Pancreas (tissue), 10 donors: ENCODE measurements around the gene AP4S1. TPM values are rescaled to one million over a fixed set of nuclear protein-coding genes. Genes with fewer than 3 reads are reported as not detected.

ENCODE experiments used
- ATAC-seq, 4 donors: fragments of 200-7000 bp; cut with Tn5 transposase; one replicate each; pipeline versions ENCODE4 v1.8.0 to v1.9.1; 2020; ENCODE audit warnings: mild to moderate bottlenecking in 4 of 4, moderate library complexity in 4 of 4
- DNase-seq, 6 donors: peaks; one replicate each; pipeline ENCODE4 v3.0.0-alpha.2; 2020
- FAIRE-seq: peaks from 2 replicates; lab custom pipeline; 2012; peaks lifted over from hg19 to GRCh38; lab: Jason Lieb, UNC
- H3K27ac ChIP-seq, 4 donors: fragments of 200-600 bp; sonication (generic); 1 replicate in 3 of 4; 2 replicates in 1 of 4; pipeline versions ENCODE4 v1.5.0 to v1.8.0; 2020
- H3K27me3 ChIP-seq, 4 donors: fragments of 200-600 bp; one replicate each; pipeline ENCODE4 v1.8.0; 2021
- H3K36me3 ChIP-seq, 3 donors: fragments of 200-600 bp; sonication (generic) in 1 of 3; one replicate each; pipeline versions ENCODE4 v1.5.0 to v1.8.0; 2020 to 2021
- H3K4me1 ChIP-seq, 3 donors: fragments of 200-600 bp; one replicate each; pipeline ENCODE4 v1.8.0; 2021
- H3K4me3 ChIP-seq, 4 donors: fragments of 200-600 bp; sonication (generic) in 2 of 4; one replicate each; pipeline versions ENCODE4 v1.5.0 to v1.8.0; 2020 to 2021
- H3K9me3 ChIP-seq, 4 donors: fragments of 200-600 bp; one replicate each; pipeline ENCODE4 v1.8.0; 2021
- CTCF ChIP-seq, 4 donors: fragments of 200-600 bp; sonication (generic) in 3 of 4; IDR thresholded peaks; one replicate each; pipeline versions ENCODE4 v1.5.0 to v1.8.0; 2021; ENCODE audit warnings: antibody characterized with exemption in 4 of 4
- whole genome bisulfite sequencing, 2 donors: extraction: QIAGEN DNeasy Blood & Tissue Kit; methylation state at CpG; one replicate each; pipeline ENCODE4 v1.1.7; 2013; 5-methylcytosine and 5-hydroxymethylcytosine counted together
- intact Hi-C, 3 donors: fragments of 100-400 bp; cut with DNase I; formaldehyde crosslinking; loops; one replicate each; pipeline versions ENCODE4 v1.11.1 to v1.14.2; 2022
- microRNA-seq, 2 donors: library from miRNA; unstranded; fragments of <30 nt; microRNA quantifications; one replicate each; pipeline versions ENCODE4 to v1.1.0, GENCODE V29; 2019 to 2020
- polyA plus RNA-seq, 2 donors: library from polyadenylated mRNA; stranded (reverse); fragments of 200-250 nt; gene quantifications; one replicate each; pipeline ENCODE4 v1.2.3, GENCODE V29; 2013
- total RNA-seq, 6 donors: library from RNA; stranded (reverse); fragmentation: NEBNext Ultra II Directional in 4 of 6; extraction: Animal tissue kit (Norgen Biotek cat#: 25700) in 4 of 6; gene quantifications; one replicate each; pipeline versions ENCODE4 v1.2.1 to v1.2.4, GENCODE V29; 2021 to 2023
- donor health status: healthy with polysubstance abuse.
- donor health status: DM: no; HTN: no; CAD: no; lungs with moderate emphysema.
- donor health status: DM: no; HTN: no; CAD: no.
- donor health status: control.
- donor health status: control.
- donor health status: Bipolar disorder and iron deficiency.
- donor health status: DM: yes; HTN: yes; CAD: no.
- donor health status: DM: no; HTN: no; CAD: no.
- donor health status: DM: no; HTN: no; CAD: no.
- donor health status: DM: yes; HTN: yes; CAD: no.

AP4S1 gene
- total and polyA plus RNA-seq, 8 donors = 2.8 to 5.6 (median 4.4) TPM

- FAIRE-seq (no peak), ATAC-seq (no peak), DNase-seq (no peak)
- H3K27ac ChIP-seq = no peak overlapping the region
- no peak overlapping the region for H3K4me3 ChIP-seq
- no peaks in the 10 kb centered on the region for H3K4me1 ChIP-seq
- 98 to 99% methylated on average over 12 of the region's 12 CpGs for WGBS, 2 donors
- peaks cover 6 to 71% (median 25%) of the 10 kb centered on the region in 3 donors for H3K36me3 ChIP-seq
- TF ChIP-seq CTCF (IDR thresholded peaks at IDR 0.05) = no peak
- intact Hi-C loops = no loop called here
- no peaks in the 10 kb centered on the region for H3K27me3 ChIP-seq
- no peaks in the 10 kb centered on the region for H3K9me3 ChIP-seq
Observed at GRCh38 chr14:31137214-31137889, 111.9 kb downstream of the AP4S1 start.

- no peak for TF ChIP-seq CTCF (IDR thresholded peaks at IDR 0.05)
- peaks cover 6 to 65% (median 25%) of the 10 kb centered on the region in 3 donors for H3K36me3 ChIP-seq
- 90% methylated on average over 2 of the region's 2 CpGs for WGBS, 2 donors
- DNase-seq (no peak), ATAC-seq (no peak), FAIRE-seq (no peak)
- intact Hi-C loops = no loop called here
- no peak overlapping the region for H3K27ac ChIP-seq
- H3K9me3 ChIP-seq = no peaks in the 10 kb centered on the region
- H3K4me1 ChIP-seq = no peaks in the 10 kb centered on the region
- no peak overlapping the region for H3K4me3 ChIP-seq
- no peaks in the 10 kb centered on the region for H3K27me3 ChIP-seq
Observed at GRCh38 chr14:31138301-31138700, 112.9 kb downstream of the AP4S1 start.

GRCh38 chr14:31139301-31139847, 113.9 kb downstream of the AP4S1 start:
- no peak for FAIRE-seq
- TF ChIP-seq CTCF (IDR thresholded peaks at IDR 0.05) = no peak

GRCh38 chr14:31142455-31143087, 117.1 kb downstream of the AP4S1 start:
- no peaks in the 10 kb centered on the region for H3K9me3 ChIP-seq
- WGBS, 2 donors = 90 to 94% methylated on average over 11 of the region's 11 CpGs
- intact Hi-C loops = no loop called here
- no peak for DNase-seq
- H3K4me3 ChIP-seq = no peak overlapping the region
- TF ChIP-seq CTCF (IDR thresholded peaks at IDR 0.05) = no peak
- H3K27me3 ChIP-seq = no peaks in the 10 kb centered on the region
- no peak overlapping the region for H3K27ac ChIP-seq
- H3K4me1 ChIP-seq = no peaks in the 10 kb centered on the region
- peaks cover 3 to 65% (median 20%) of the 10 kb centered on the region in 3 donors for H3K36me3 ChIP-seq
- no peak for FAIRE-seq
- no peak for ATAC-seq

More at GRCh38 chr14:31139301-31139847, 113.9 kb downstream of the AP4S1 start:
- Histone ChIP-seq H3K27me3 (no peaks in the 10 kb centered on the region), H3K4me1 (no peaks in the 10 kb centered on the region), H3K9me3 (no peaks in the 10 kb centered on the region), H3K4me3 (no peak overlapping the region), H3K36me3 (peaks cover 6 to 65% (median 25%) of the 10 kb centered on the region in 3 donors), H3K27ac (no peak overlapping the region)
- no peak for DNase-seq
- no peak for ATAC-seq
- intact Hi-C loops = no loop called here
- WGBS, 2 donors = 97% methylated on average over 4 of the region's 4 CpGs

Small RNA genes lying within 50 kb of the gene (microRNA-seq; reads per million reads assigned to microRNA genes)
- 9.4 to 24.7 reads per million in 2 donors for gene MIR624

Other genes with a start within 250 kb of the AP4S1 start
- gene COCH, start 151.1 kb upstream of the AP4S1 start, total RNA-seq = 10 to 100 TPM in 1 of 6 donors, 1 to 10 TPM in 5; 2.0 to 28.5 (median 4.0) TPM
- gene COCH, start 151.1 kb upstream of the AP4S1 start, polyA plus RNA-seq = 1 to 10 TPM; 8.5 TPM
- gene STRN3, start 730 bp downstream of the AP4S1 start, total RNA-seq = 10 to 100 TPM in 5 of 6 donors, 1 to 10 TPM in 1; 9.7 to 21.5 (median 11.7) TPM
- 10 to 100 TPM in 1 of 2 donors, 1 to 10 TPM in 1; 7.3 to 11.5 TPM for gene STRN3, start 730 bp downstream of the AP4S1 start, polyA plus RNA-seq
- 10 to 100 TPM; 67.3 to 84.4 (median 70.0) TPM for gene HECTD1, start 182.1 kb downstream of the AP4S1 start, total RNA-seq
- 10 to 100 TPM; 28.7 to 44.5 TPM for gene HECTD1, start 182.1 kb downstream of the AP4S1 start, polyA plus RNA-seq